ENCODE data around the gene SNAP91.
A peak's percentile ranks its signal among the peaks of the same experiment; 100 is the strongest.

SNAP91 gene

DNA sequence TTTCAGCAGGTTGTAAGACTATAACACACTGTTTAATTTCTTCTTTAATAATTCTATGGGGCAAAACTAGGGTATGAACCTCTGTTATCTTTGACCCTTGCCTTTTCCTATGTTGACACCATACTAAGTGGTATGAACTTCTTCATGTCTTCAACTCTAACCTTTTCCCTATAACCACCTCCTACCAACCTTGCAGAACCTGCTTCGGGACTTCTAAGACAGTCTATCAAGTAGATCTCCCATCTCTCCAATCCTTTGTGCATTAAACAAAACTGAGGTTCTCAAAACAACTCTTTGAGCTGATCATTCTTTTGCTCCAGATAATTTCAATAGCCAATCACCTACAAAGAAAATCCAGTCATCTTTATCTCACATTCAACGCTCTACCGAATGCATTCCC, 23.4 kb downstream of the SNAP91 start:
- H3K27ac ChIP-seq (ENCODE audit: low read depth, low read length), result no peak overlapping the region
- H3K4me1 ChIP-seq (ENCODE audit: control insufficient read depth, low read depth, low read length), result no peaks in the 10 kb centered on the region
- no peak overlapping the region for H4K5ac ChIP-seq (ENCODE audit: low read length)
- H2AK5ac ChIP-seq (ENCODE audit: low read length), result no peak overlapping the region
- no peak overlapping the region for H3K9ac ChIP-seq (ENCODE audit: low read length)
- no peaks in the 10 kb centered on the region for H3K27me3 ChIP-seq (ENCODE audit: insufficient read depth, low read length, poor library complexity)
- H3K36me3 ChIP-seq (ENCODE audit: control insufficient read depth, insufficient read depth, low read length), result no peaks in the 10 kb centered on the region
- no peak overlapping the region for H3K4ac ChIP-seq (ENCODE audit: low read depth, low read length)
- no peak overlapping the region for H2BK120ac ChIP-seq (ENCODE audit: low read depth, low read length)
- H3K56ac ChIP-seq (ENCODE audit: low read length), result no peak overlapping the region
- H4K8ac ChIP-seq (ENCODE audit: low read depth, low read length), result no peak overlapping the region
- 100% methylated on average over 2 of the region's 3 CpGs for WGBS (ENCODE audit: extremely low coverage, insufficient coverage, low lambda C conversion rate)
- no peak overlapping the region for H3K4me3 ChIP-seq (ENCODE audit: low read length)
- no peak overlapping the region for H2BK5ac ChIP-seq (ENCODE audit: low read length)
- no peak overlapping the region for H2BK15ac ChIP-seq (replicated peaks; ENCODE audit: low read depth)
- no peaks in the 10 kb centered on the region for H3K79me2 ChIP-seq (ENCODE audit: control insufficient read depth, insufficient read depth, low read length)
- H3K79me1 ChIP-seq (ENCODE audit: low read length), result no peaks in the 10 kb centered on the region
- no peak overlapping the region for H3K23ac ChIP-seq (ENCODE audit: low read length)
- H3K4me2 ChIP-seq (ENCODE audit: low read length), result no peak overlapping the region
- H3K18ac ChIP-seq (ENCODE audit: low read length), result no peak overlapping the region
- DNase-seq, result no peak

- no peak overlapping the region for H3K27ac ChIP-seq (ENCODE audit: low read depth, low read length)
- H3K27me3 ChIP-seq (ENCODE audit: insufficient read depth, low read length, poor library complexity), result no peaks in the 10 kb centered on the region
- no peak overlapping the region for H2BK15ac ChIP-seq (replicated peaks; ENCODE audit: low read depth)
- H3K79me1 ChIP-seq (ENCODE audit: low read length), result no peaks in the 10 kb centered on the region
- H4K8ac ChIP-seq (ENCODE audit: low read depth, low read length), result no peak overlapping the region
- H3K36me3 ChIP-seq (ENCODE audit: control insufficient read depth, insufficient read depth, low read length), result no peaks in the 10 kb centered on the region
- no peaks in the 10 kb centered on the region for H3K4me1 ChIP-seq (ENCODE audit: control insufficient read depth, low read depth, low read length)
- no peaks in the 10 kb centered on the region for H3K79me2 ChIP-seq (ENCODE audit: control insufficient read depth, insufficient read depth, low read length)
- H3K4ac ChIP-seq (ENCODE audit: low read depth, low read length), result no peak overlapping the region
- H3K23ac ChIP-seq (ENCODE audit: low read length), result no peak overlapping the region
- no peak overlapping the region for H3K56ac ChIP-seq (ENCODE audit: low read length)
- H2BK120ac ChIP-seq (ENCODE audit: low read depth, low read length), result no peak overlapping the region
- no peak overlapping the region for H2AK5ac ChIP-seq (ENCODE audit: low read length)
- H3K9ac ChIP-seq (ENCODE audit: low read length), result no peak overlapping the region
- no peak overlapping the region for H2BK5ac ChIP-seq (ENCODE audit: low read length)
- no peak overlapping the region for H4K5ac ChIP-seq (ENCODE audit: low read length)
- DNase-seq, result peak; percentile 67
- H3K4me2 ChIP-seq (ENCODE audit: low read length), result no peak overlapping the region
- no peak overlapping the region for H3K18ac ChIP-seq (ENCODE audit: low read length)
- no peak overlapping the region for H3K4me3 ChIP-seq (ENCODE audit: low read length)
Measured at GRCh38 chr6:83677791-83678190, 31.1 kb downstream of the SNAP91 start.

DNA sequence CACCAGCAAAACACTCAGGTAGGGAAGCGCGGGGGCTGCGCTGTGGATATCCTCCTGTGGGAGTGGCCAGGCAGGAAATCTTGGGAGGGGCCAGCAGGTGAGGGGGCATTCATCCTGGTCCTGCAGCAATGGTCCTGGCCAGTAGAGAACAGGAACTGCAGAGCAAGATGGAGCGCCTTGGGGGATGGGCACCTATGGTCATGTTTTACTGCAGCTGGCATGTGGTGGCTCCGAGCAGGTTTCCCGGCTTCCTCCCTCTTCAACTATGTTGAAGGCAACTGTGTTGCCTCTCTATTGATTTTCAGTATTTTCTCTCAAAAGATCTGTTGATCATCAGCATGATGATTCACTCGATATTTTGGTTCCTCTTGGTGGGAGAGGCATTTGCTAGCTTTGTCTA, 70.9 kb downstream of the SNAP91 start:
- WGBS (ENCODE audit: extremely low coverage, insufficient coverage, low lambda C conversion rate), result no CpG with 5 or more reads among the region's 7 CpGs
- Histone ChIP-seq H4K5ac (ENCODE audit: low read length) (no peak overlapping the region), H2BK15ac (replicated peaks; ENCODE audit: low read depth) (no peak overlapping the region), H3K4me1 (ENCODE audit: control insufficient read depth, low read depth, low read length) (peaks cover 2% of the 10 kb centered on the region), H3K79me1 (ENCODE audit: low read length) (no peaks in the 10 kb centered on the region), H4K8ac (ENCODE audit: low read depth, low read length) (no peak overlapping the region), H3K9ac (ENCODE audit: low read length) (no peak overlapping the region), H2BK120ac (ENCODE audit: low read depth, low read length) (no peak overlapping the region), H2AK5ac (ENCODE audit: low read length) (no peak overlapping the region), H3K27me3 (ENCODE audit: insufficient read depth, low read length, poor library complexity) (no peaks in the 10 kb centered on the region), H3K4me3 (ENCODE audit: low read length) (no peak overlapping the region), H3K18ac (ENCODE audit: low read length) (no peak overlapping the region), H2BK5ac (ENCODE audit: low read length) (no peak overlapping the region), H3K56ac (ENCODE audit: low read length) (no peak overlapping the region), H3K27ac (ENCODE audit: low read depth, low read length) (no peak overlapping the region), H3K4ac (ENCODE audit: low read depth, low read length) (no peak overlapping the region), H3K23ac (ENCODE audit: low read length) (no peak overlapping the region), H3K36me3 (ENCODE audit: control insufficient read depth, insufficient read depth, low read length) (no peaks in the 10 kb centered on the region), H3K79me2 (ENCODE audit: control insufficient read depth, insufficient read depth, low read length) (no peaks in the 10 kb centered on the region), H3K4me2 (ENCODE audit: low read length) (no peak overlapping the region)
- DNase-seq, result peak; percentile 2

DNA sequence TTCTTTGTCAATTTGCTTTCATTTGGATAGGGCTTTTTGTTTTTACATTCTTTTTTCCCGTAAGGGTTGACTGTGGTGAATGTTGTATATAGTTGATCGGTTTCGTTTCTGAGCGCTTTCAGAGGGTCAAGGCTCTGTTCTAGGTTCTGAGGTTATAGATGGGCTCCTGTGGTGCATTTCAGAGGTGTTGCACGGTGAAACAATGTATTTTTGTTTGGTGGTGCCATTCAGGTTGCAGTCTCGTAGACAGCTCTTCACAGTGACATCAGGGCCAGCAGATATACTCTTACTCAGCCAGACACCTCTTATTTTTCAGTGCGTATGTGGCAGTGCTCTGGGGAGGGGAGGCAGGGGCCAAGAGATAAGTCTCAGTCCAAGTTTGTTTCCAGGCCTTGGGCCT, 72.1 kb downstream of the SNAP91 start:
- Histone ChIP-seq H4K5ac (ENCODE audit: low read length) (no peak overlapping the region), H3K79me1 (ENCODE audit: low read length) (no peaks in the 10 kb centered on the region), H2AK5ac (ENCODE audit: low read length) (no peak overlapping the region), H3K18ac (ENCODE audit: low read length) (no peak overlapping the region), H3K36me3 (ENCODE audit: control insufficient read depth, insufficient read depth, low read length) (no peaks in the 10 kb centered on the region), H3K9ac (ENCODE audit: low read length) (no peak overlapping the region), H3K4me1 (ENCODE audit: control insufficient read depth, low read depth, low read length) (peaks cover 2% of the 10 kb centered on the region), H3K79me2 (ENCODE audit: control insufficient read depth, insufficient read depth, low read length) (no peaks in the 10 kb centered on the region), H3K23ac (ENCODE audit: low read length) (no peak overlapping the region), H4K8ac (ENCODE audit: low read depth, low read length) (no peak overlapping the region), H2BK15ac (replicated peaks; ENCODE audit: low read depth) (no peak overlapping the region), H2BK120ac (ENCODE audit: low read depth, low read length) (no peak overlapping the region), H3K56ac (ENCODE audit: low read length) (no peak overlapping the region), H3K27me3 (ENCODE audit: insufficient read depth, low read length, poor library complexity) (no peaks in the 10 kb centered on the region), H3K4me2 (ENCODE audit: low read length) (no peak overlapping the region), H3K4ac (ENCODE audit: low read depth, low read length) (no peak overlapping the region), H2BK5ac (ENCODE audit: low read length) (no peak overlapping the region), H3K27ac (ENCODE audit: low read depth, low read length) (no peak overlapping the region), H3K4me3 (ENCODE audit: low read length) (no peak overlapping the region)
- no CpG with 5 or more reads among the region's 7 CpGs for WGBS (ENCODE audit: extremely low coverage, insufficient coverage, low lambda C conversion rate)
- no peak for DNase-seq

DNA sequence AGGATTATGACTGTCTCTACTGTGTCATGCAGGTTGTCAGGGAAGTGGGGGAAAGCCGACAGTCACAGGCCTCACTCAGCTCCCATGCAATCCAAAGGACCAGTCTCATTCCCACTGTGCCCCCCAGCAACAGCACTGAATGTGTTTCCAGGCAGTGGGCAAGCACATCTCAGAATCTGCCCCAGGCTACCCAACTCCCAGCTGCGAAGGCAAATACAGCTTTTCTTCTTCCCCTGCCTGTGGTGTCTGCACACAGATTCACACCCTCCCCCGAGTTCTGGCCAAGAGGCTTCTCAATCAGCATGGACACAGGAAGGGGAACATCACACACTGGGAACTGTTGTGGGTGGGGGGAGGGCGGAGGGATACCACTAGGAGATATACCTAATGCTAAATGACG, 75.3 kb downstream of the SNAP91 start:
- no peak overlapping the region for H2AK5ac ChIP-seq (ENCODE audit: low read length)
- H3K4me3 ChIP-seq (ENCODE audit: low read length), result no peak overlapping the region
- H3K18ac ChIP-seq (ENCODE audit: low read length), result no peak overlapping the region
- WGBS (ENCODE audit: extremely low coverage, insufficient coverage, low lambda C conversion rate), result no CpG with 5 or more reads among the region's 5 CpGs
- H3K23ac ChIP-seq (ENCODE audit: low read length), result no peak overlapping the region
- H2BK120ac ChIP-seq (ENCODE audit: low read depth, low read length), result no peak overlapping the region
- no peak overlapping the region for H3K4me2 ChIP-seq (ENCODE audit: low read length)
- H3K27ac ChIP-seq (ENCODE audit: low read depth, low read length), result no peak overlapping the region
- H3K56ac ChIP-seq (ENCODE audit: low read length), result no peak overlapping the region
- no peaks in the 10 kb centered on the region for H3K27me3 ChIP-seq (ENCODE audit: insufficient read depth, low read length, poor library complexity)
- H2BK5ac ChIP-seq (ENCODE audit: low read length), result no peak overlapping the region
- peak; percentile 76 for DNase-seq
- no peak overlapping the region for H4K8ac ChIP-seq (ENCODE audit: low read depth, low read length)
- H3K9ac ChIP-seq (ENCODE audit: low read length), result no peak overlapping the region
- H4K5ac ChIP-seq (ENCODE audit: low read length), result no peak overlapping the region
- no peaks in the 10 kb centered on the region for H3K79me1 ChIP-seq (ENCODE audit: low read length)
- H2BK15ac ChIP-seq (replicated peaks; ENCODE audit: low read depth), result no peak overlapping the region
- H3K79me2 ChIP-seq (ENCODE audit: control insufficient read depth, insufficient read depth, low read length), result no peaks in the 10 kb centered on the region
- peaks cover 2% of the 10 kb centered on the region for H3K4me1 ChIP-seq (ENCODE audit: control insufficient read depth, low read depth, low read length)
- H3K4ac ChIP-seq (ENCODE audit: low read depth, low read length), result no peak overlapping the region
- no peaks in the 10 kb centered on the region for H3K36me3 ChIP-seq (ENCODE audit: control insufficient read depth, insufficient read depth, low read length)

- Histone ChIP-seq H3K79me2 (ENCODE audit: control insufficient read depth, insufficient read depth, low read length) (no peaks in the 10 kb centered on the region), H3K18ac (ENCODE audit: low read length) (no peak overlapping the region), H4K8ac (ENCODE audit: low read depth, low read length) (no peak overlapping the region), H3K4ac (ENCODE audit: low read depth, low read length) (no peak overlapping the region), H4K5ac (ENCODE audit: low read length) (no peak overlapping the region), H3K56ac (ENCODE audit: low read length) (no peak overlapping the region), H3K27me3 (ENCODE audit: insufficient read depth, low read length, poor library complexity) (no peaks in the 10 kb centered on the region), H3K9ac (ENCODE audit: low read length) (no peak overlapping the region), H3K27ac (ENCODE audit: low read depth, low read length) (no peak overlapping the region), H3K4me2 (ENCODE audit: low read length) (no peak overlapping the region), H3K36me3 (ENCODE audit: control insufficient read depth, insufficient read depth, low read length) (no peaks in the 10 kb centered on the region), H2BK120ac (ENCODE audit: low read depth, low read length) (no peak overlapping the region), H3K79me1 (ENCODE audit: low read length) (no peaks in the 10 kb centered on the region), H2AK5ac (ENCODE audit: low read length) (no peak overlapping the region), H3K23ac (ENCODE audit: low read length) (no peak overlapping the region), H3K4me3 (ENCODE audit: low read length) (no peak overlapping the region), H2BK15ac (replicated peaks; ENCODE audit: low read depth) (no peak overlapping the region), H3K4me1 (ENCODE audit: control insufficient read depth, low read depth, low read length) (peaks cover 2% of the 10 kb centered on the region), H2BK5ac (ENCODE audit: low read length) (no peak overlapping the region)
- peak; percentile 32 for DNase-seq
- no CpG with 5 or more reads among the region's 2 CpGs for WGBS (ENCODE audit: extremely low coverage, insufficient coverage, low lambda C conversion rate)
Measured at GRCh38 chr6:83633149-83633548, 75.8 kb downstream of the SNAP91 start.

All from mesendoderm (in vitro differentiated cells).